ENCODE measurements around the gene NEK1.

NEK1 gene

GRCh38 chr4:169383724-169384123, 228.7 kb downstream of the NEK1 start:
- H3K9ac ChIP-seq (ENCODE audit: low read depth, low read length) = no peak overlapping the region
- H3K4me2 ChIP-seq (ENCODE audit: insufficient read depth, low read length) = no peak overlapping the region
- H2AFZ ChIP-seq (ENCODE audit: low read depth, low read length) = no peak overlapping the region
- ATAC-seq (ENCODE audit: insufficient read depth, low read depth) (no peak), DNase-seq (no peak)
- no peaks in the 10 kb centered on the region for H3K9me3 ChIP-seq (ENCODE audit: insufficient read depth, low read length, severe bottlenecking)
- TF ChIP-seq EZH2 (IDR thresholded peaks at IDR 0.05; ENCODE audit: borderline replicate concordance, low read depth, low read length, severe bottlenecking) = no peak
- TF ChIP-seq, protein P1, sequence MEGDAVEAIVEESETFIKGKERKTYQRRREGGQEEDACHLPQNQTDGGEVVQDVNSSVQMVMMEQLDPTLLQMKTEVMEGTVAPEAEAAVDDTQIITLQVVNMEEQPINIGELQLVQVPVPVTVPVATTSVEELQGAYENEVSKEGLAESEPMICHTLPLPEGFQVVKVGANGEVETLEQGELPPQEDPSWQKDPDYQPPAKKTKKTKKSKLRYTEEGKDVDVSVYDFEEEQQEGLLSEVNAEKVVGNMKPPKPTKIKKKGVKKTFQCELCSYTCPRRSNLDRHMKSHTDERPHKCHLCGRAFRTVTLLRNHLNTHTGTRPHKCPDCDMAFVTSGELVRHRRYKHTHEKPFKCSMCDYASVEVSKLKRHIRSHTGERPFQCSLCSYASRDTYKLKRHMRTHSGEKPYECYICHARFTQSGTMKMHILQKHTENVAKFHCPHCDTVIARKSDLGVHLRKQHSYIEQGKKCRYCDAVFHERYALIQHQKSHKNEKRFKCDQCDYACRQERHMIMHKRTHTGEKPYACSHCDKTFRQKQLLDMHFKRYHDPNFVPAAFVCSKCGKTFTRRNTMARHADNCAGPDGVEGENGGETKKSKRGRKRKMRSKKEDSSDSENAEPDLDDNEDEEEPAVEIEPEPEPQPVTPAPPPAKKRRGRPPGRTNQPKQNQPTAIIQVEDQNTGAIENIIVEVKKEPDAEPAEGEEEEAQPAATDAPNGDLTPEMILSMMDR (IDR thresholded peaks at IDR 0.05; ENCODE audit: borderline replicate concordance, extremely low read depth, low read length, poor library complexity, severe bottlenecking) = no peak
- no peaks in the 10 kb centered on the region for H3K36me3 ChIP-seq (ENCODE audit: insufficient read depth, low read length)
- H3K27ac ChIP-seq (ENCODE audit: low read length) = no peak overlapping the region
- H3K27me3 ChIP-seq (ENCODE audit: insufficient read depth, low read length, poor library complexity) = no peaks in the 10 kb centered on the region
- H3K4me3 ChIP-seq (ENCODE audit: low read depth in 1 of 2, low read length in 2 of 2) = no peak overlapping the region
- H3K4me1 ChIP-seq (ENCODE audit: insufficient read depth, low read length) = no peaks in the 10 kb centered on the region
- H3K79me2 ChIP-seq (ENCODE audit: insufficient read depth, low read length) = no peaks in the 10 kb centered on the region
- H4K20me1 ChIP-seq (ENCODE audit: insufficient read depth, low read length) = no peaks in the 10 kb centered on the region

DNA sequence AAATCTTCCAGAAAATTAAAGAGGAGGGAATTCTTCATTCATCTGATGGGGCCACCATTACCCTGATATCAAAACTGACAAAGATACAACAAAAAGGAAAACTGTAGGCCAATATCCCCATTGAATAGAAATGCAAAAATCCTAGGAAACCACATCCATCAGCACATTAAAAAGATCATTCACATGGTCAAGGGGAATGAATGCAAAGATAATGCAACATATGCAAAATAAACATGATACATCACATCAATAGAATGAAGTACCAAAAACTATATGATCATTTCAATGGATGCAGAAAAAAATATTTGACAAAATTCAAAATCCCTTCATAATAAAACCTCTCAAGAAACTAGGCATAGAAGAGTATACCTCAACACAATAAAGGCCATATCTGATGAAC, 232.7 kb downstream of the NEK1 start:
- H3K4me1 ChIP-seq (ENCODE audit: insufficient read depth, low read length) = no peaks in the 10 kb centered on the region
- peaks cover 11% of the 10 kb centered on the region for H3K9me3 ChIP-seq (ENCODE audit: insufficient read depth, low read length, severe bottlenecking)
- H3K9ac ChIP-seq (ENCODE audit: low read depth, low read length) = no peak overlapping the region
- no peaks in the 10 kb centered on the region for H4K20me1 ChIP-seq (ENCODE audit: insufficient read depth, low read length)
- H2AFZ ChIP-seq (ENCODE audit: low read depth, low read length) = no peak overlapping the region
- TF ChIP-seq, protein P1 (IDR thresholded peaks at IDR 0.05; ENCODE audit: borderline replicate concordance, extremely low read depth, low read length, poor library complexity, severe bottlenecking) = no peak
- TF ChIP-seq EZH2 (IDR thresholded peaks at IDR 0.05; ENCODE audit: borderline replicate concordance, low read depth, low read length, severe bottlenecking) = no peak
- no peak for ATAC-seq (ENCODE audit: insufficient read depth, low read depth)
- H3K27ac ChIP-seq (ENCODE audit: low read length) = no peak overlapping the region
- DNase-seq = no peak
- no peak overlapping the region for H3K4me2 ChIP-seq (ENCODE audit: insufficient read depth, low read length)
- H3K36me3 ChIP-seq (ENCODE audit: insufficient read depth, low read length) = no peaks in the 10 kb centered on the region
- no peaks in the 10 kb centered on the region for H3K27me3 ChIP-seq (ENCODE audit: insufficient read depth, low read length, poor library complexity)
- H3K79me2 ChIP-seq (ENCODE audit: insufficient read depth, low read length) = no peaks in the 10 kb centered on the region
- no peak overlapping the region for H3K4me3 ChIP-seq (ENCODE audit: low read depth in 1 of 2, low read length in 2 of 2)

- TF ChIP-seq EZH2 (IDR thresholded peaks at IDR 0.05; ENCODE audit: borderline replicate concordance, low read depth, low read length, severe bottlenecking) = no peak
- TF ChIP-seq, protein P1 (IDR thresholded peaks at IDR 0.05; ENCODE audit: borderline replicate concordance, extremely low read depth, low read length, poor library complexity, severe bottlenecking) = no peak
- no peak overlapping the region for H3K9ac ChIP-seq (ENCODE audit: low read depth, low read length)
- no peaks in the 10 kb centered on the region for H4K20me1 ChIP-seq (ENCODE audit: insufficient read depth, low read length)
- H3K36me3 ChIP-seq (ENCODE audit: insufficient read depth, low read length) = no peaks in the 10 kb centered on the region
- H3K9me3 ChIP-seq (ENCODE audit: insufficient read depth, low read length, severe bottlenecking) = peaks cover 11% of the 10 kb centered on the region
- ATAC-seq (ENCODE audit: insufficient read depth, low read depth) (no peak), DNase-seq (no peak)
- H3K27me3 ChIP-seq (ENCODE audit: insufficient read depth, low read length, poor library complexity) = no peaks in the 10 kb centered on the region
- H3K4me1 ChIP-seq (ENCODE audit: insufficient read depth, low read length) = no peaks in the 10 kb centered on the region
- H3K4me2 ChIP-seq (ENCODE audit: insufficient read depth, low read length) = no peak overlapping the region
- H3K4me3 ChIP-seq (ENCODE audit: low read depth in 1 of 2, low read length in 2 of 2) = no peak overlapping the region
- H2AFZ ChIP-seq (ENCODE audit: low read depth, low read length) = no peak overlapping the region
- no peak overlapping the region for H3K27ac ChIP-seq (ENCODE audit: low read length)
- H3K79me2 ChIP-seq (ENCODE audit: insufficient read depth, low read length) = no peaks in the 10 kb centered on the region
Observed at GRCh38 chr4:169377367-169377766, 235.0 kb downstream of the NEK1 start.

GRCh38 chr4:169376421-169376820, 236.0 kb downstream of the NEK1 start:
- no peaks in the 10 kb centered on the region for H3K4me1 ChIP-seq (ENCODE audit: insufficient read depth, low read length)
- no peaks in the 10 kb centered on the region for H3K79me2 ChIP-seq (ENCODE audit: insufficient read depth, low read length)
- H3K9ac ChIP-seq (ENCODE audit: low read depth, low read length) = no peak overlapping the region
- DNase-seq (no peak), ATAC-seq (ENCODE audit: insufficient read depth, low read depth) (no peak)
- peaks cover 11% of the 10 kb centered on the region for H3K9me3 ChIP-seq (ENCODE audit: insufficient read depth, low read length, severe bottlenecking)
- no peak for TF ChIP-seq EZH2 (IDR thresholded peaks at IDR 0.05; ENCODE audit: borderline replicate concordance, low read depth, low read length, severe bottlenecking)
- TF ChIP-seq, protein P1 (IDR thresholded peaks at IDR 0.05; ENCODE audit: borderline replicate concordance, extremely low read depth, low read length, poor library complexity, severe bottlenecking) = no peak
- H3K4me2 ChIP-seq (ENCODE audit: insufficient read depth, low read length) = no peak overlapping the region
- no peak overlapping the region for H3K27ac ChIP-seq (ENCODE audit: low read length)
- H3K36me3 ChIP-seq (ENCODE audit: insufficient read depth, low read length) = no peaks in the 10 kb centered on the region
- H3K27me3 ChIP-seq (ENCODE audit: insufficient read depth, low read length, poor library complexity) = no peaks in the 10 kb centered on the region
- no peaks in the 10 kb centered on the region for H4K20me1 ChIP-seq (ENCODE audit: insufficient read depth, low read length)
- no peak overlapping the region for H3K4me3 ChIP-seq (ENCODE audit: low read depth in 1 of 2, low read length in 2 of 2)
- no peak overlapping the region for H2AFZ ChIP-seq (ENCODE audit: low read depth, low read length)
